SK-MEL-5 (cell line): ENCODE measurements around the gene PPP2R2D. TPM values are rescaled to one million over a fixed set of nuclear protein-coding genes. Genes with fewer than 3 reads are reported as not detected.

Experiments used
- DNase-seq: peaks from one replicate; pipeline ENCODE4 v3.0.0-alpha.2; 2016; ENCODE audit warnings: low read depth, low spot score
- in situ Hi-C: cut with HindIII; loops from 2 replicates; pipeline ENCODE4 v1.10.0; 2016; ENCODE audit warnings: low sequenced_read_pairs, high pct_unique_total_duplicates, low pct_unique_long_range_greater_than_20kb
- total RNA-seq: library from RNA; depleted of rRNA; stranded (reverse); fragments of >200 nt; shearing (Covaris generic); gene quantifications from 2 replicates; pipeline ENCODE4 v1.2.3, GENCODE V29; 2014

Gene PPP2R2D
- total RNA-seq, 1 experiment from 2014 or later, result 23.6 TPM

- DNase-seq, result no peak
- in situ Hi-C loops, result no loop called here
Observed at GRCh38 chr10:131931981-131932380, 31.2 kb downstream of the PPP2R2D start.

- DNase-seq, result no peak
- in situ Hi-C loops, result no loop called here
Observed at GRCh38 chr10:131933016-131933695, 32.3 kb downstream of the PPP2R2D start.

DNA sequence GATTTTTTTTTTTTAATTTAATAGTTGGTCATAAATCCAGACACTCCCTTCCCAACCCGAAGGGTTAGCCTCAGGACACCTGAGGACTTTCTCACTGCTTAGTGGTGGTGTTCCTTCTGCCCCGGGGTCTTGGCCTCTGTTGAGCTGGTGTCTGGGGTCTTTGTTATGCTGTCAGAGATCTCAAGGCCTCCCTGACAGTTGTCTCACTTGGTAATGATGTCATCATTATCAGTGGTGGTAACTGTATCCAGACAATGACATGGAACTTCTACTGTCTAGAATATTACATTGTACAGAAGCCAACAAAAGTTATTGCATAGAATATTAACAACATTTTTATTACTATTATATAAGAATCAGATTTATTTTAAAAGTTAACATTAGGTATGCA lies 32.9 kb downstream of the PPP2R2D start:
- DNase-seq, result no peak
- in situ Hi-C loops, result no loop called here

GRCh38 chr10:131934769-131935168 lies 34.0 kb downstream of the PPP2R2D start:
- in situ Hi-C loops, result no loop called here
- DNase-seq, result no peak

GRCh38 chr10:131935260-131935659 lies 34.5 kb downstream of the PPP2R2D start:
- in situ Hi-C loops, result no loop called here
- no peak for DNase-seq

GRCh38 chr10:131936294-131936693 lies 35.5 kb downstream of the PPP2R2D start:
- in situ Hi-C loops, result no loop called here
- no peak for DNase-seq

DNA sequence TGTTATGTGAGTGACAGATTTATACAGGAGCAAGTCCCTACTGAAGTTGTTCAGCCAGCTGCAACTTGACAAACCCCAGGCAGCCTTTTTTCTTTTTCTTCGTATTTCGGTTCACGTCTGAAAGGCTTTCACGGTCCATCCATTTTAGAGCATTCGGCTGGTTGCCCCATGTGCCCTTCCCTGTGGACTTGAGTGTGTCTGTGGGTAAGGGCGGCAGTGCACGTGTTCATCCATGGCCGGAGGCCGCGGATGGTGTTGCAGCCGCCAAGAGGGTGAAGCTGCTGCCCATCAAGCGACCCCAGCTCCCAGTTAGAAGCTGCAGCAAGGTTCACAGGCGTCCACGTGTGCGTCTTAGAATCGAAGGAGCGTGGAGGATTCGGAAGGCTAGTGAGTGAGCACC lies 35.9 kb downstream of the PPP2R2D start:
- in situ Hi-C loops, result no loop called here
- DNase-seq, result no peak

- no peak for DNase-seq
- in situ Hi-C loops, result no loop called here
Observed at GRCh38 chr10:131937836-131938235, 37.0 kb downstream of the PPP2R2D start.

GRCh38 chr10:131938681-131939080 lies 37.9 kb downstream of the PPP2R2D start:
- DNase-seq, result no peak
- in situ Hi-C loops, result no loop called here

DNA sequence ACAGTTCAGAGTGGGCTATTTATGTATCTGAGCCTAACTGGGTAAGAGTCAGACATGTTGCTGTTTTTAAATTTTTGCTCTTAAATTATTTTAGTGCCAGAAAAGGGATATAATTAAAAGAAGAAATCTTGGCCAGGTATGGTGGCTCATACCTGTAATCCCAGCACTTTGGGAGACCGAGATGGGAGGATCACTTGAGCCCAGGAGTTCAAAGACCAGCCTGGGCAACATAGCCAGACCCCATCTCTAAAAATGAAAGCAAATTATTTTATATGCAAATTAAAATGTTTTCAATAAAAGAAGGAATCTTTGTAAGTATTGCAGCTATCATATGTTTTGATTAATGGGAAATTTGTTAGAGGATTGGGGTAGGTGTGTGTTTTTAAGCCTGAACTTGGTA lies 41.6 kb downstream of the PPP2R2D start:
- DNase-seq, result no peak
- in situ Hi-C loops, result no loop called here

DNA sequence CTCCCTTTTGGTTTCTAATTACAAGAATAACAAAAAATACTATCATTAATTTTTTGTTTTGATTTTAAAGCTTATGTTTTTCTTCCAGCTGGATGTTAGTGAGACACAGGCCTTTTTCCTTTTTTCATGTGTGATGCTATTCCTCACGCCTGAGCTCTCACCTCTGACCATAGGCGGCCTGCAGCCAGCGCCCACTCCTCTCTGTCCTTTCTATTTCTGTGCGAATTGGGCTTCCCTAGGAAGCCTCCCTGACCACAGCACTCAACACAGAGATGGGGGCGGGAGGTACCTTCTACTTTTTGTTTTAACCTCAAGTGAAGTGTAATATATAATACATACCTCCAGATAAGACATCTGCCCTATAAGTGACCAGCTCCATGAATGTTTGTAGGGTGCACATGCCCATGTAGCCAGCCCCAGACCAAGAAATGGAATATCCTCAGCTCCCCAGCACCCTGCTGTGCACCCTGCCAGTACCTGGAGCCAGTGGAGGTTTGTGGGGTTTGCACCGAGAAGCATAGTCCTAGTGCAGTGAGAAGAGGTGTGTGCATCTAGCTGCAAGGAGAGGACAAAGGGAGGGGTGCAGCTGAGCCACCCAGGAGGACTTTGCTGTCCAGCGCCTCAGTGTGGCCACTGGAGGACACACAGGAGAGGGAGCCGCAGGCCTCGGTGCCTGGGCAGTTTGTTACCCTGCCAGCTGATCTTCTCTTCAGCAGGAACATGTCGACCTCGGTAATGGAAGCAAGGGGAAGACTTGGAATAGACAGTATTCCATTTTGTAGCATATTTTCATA lies 42.4 kb downstream of the PPP2R2D start:
- peak; percentile 55 for DNase-seq
- in situ Hi-C loops, result no loop called here

DNA sequence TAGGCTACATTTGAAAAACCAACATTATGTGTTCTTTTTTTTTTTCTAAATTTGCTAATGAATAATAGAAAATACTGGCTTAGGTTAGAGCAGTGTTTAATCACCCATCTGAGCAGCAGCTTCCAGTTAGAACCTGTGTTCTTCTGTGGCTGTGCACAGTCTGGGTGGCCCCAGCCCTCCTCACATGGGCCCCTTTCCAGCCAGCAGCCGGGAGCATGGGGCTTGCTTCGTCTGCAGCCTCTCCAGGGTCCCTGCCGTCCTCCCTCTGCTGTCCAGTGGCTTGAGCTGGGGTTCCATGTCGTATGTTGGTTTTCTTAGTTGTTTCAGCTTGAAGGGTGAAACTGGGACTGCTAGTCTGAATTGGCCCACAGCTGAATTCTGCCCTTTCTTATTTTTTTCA lies 43.6 kb downstream of the PPP2R2D start:
- in situ Hi-C loops, result no loop called here
- no peak for DNase-seq

DNA sequence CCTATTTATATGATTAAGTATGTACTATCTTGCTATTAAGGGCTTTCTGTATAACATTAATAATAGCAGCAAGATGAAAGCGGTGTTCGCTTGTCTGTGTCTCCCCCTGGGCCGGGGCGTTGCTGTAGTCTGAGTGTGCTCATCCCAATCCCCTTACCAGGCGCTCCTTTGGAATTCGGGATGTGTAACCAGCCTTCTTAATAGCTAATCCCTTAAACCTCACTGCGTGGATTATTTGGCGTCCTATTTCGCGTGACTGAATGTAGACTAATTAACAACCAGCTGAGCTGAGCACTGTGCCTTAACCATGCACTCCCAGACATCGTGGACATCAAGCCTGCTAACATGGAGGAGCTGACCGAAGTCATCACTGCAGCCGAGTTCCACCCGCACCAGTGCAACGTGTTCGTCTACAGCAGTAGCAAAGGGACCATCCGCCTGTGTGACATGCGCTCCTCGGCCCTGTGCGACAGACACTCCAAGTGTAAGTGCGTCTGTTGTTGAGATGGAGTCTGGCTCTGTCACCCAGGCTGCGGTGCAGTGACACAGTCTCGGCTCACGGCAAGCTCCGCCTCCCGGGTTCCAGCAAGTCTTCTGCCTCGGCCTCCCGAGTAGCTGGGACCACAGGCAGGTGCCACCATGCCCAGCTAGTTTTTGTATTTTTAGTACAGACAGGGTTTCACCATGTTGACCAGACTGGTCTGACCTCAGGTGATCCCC lies 44.3 kb downstream of the PPP2R2D start:
- DNase-seq, result no peak
- in situ Hi-C loops, result no loop called here

DNA sequence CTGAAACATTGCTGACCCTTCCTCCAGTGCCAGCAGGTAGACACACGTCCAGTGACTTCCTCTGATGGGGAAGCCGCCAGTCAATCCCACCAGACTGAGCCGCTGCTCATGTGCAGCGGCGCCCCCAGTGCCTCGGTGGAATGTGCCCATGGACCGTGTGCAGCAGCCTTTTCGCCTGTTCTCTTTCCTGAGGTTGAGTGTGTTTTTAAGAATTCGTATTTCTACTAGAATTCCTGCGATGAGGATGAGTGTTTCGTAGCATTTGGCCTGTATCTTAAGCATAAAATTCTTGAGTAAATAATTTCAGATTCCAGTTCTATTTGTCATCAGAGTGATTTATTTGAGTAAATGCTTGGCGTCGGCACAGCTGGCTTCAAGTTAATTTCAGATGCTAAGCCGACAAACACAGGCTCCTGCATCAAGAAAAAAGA lies 45.5 kb downstream of the PPP2R2D start:
- DNase-seq, result no peak
- in situ Hi-C loops, result no loop called here

DNA sequence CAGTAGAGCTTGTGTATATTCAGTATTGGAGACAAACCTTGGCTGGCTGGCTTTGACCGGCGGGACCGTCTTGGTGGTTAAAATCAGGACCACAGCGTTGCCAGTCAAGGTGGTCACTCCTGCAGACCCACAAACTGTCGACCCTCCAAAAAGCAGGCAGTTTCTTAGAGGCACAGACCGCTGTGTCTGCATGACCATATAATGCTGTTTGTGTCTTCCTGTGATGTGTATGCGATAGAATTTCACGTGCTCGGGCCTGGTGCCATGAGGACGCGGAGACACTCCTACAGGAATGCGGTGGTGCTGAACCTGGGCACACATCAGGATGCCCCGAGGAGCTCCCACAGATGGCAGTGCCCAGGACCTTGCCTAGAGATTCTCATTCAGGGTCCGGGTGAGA lies 46.1 kb downstream of the PPP2R2D start:
- DNase-seq, result no peak

DNA sequence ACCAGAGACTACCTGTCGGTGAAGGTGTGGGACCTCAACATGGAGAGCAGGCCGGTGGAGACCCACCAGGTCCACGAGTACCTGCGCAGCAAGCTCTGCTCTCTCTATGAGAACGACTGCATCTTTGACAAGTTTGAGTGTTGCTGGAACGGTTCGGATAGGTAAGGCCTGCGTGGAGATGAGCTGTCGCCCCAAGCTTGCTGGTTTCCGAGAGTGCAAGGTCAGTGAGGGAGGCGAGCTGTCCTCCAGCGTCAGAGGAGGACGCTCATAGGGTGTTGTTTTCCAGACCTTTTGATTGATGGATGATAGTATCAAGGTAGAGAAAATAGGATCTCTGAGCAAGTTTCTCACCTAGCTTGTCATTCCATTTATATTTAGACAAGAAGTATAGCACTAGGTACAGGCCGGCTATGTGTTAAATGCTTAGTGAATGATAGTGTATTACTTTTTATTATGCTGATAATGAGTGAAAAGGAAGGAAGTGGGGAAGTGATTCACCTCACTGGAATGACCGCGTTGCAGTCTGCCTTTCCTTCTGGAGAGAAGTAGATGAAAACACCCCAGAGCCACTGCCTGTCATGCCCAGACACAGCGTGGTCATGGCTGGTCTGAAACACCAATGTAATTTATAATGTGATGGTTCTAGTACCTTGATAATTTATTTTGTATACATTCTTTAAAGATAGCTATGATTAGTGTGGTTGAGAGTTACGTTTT lies 47.0 kb downstream of the PPP2R2D start:
- no peak for DNase-seq
- in situ Hi-C loops, result no loop called here

More for the DNA sequence above, 46.1 kb downstream of the PPP2R2D start:
- in situ Hi-C loops, result no loop called here

GRCh38 chr10:131948501-131948900 lies 47.7 kb downstream of the PPP2R2D start:
- no peak for DNase-seq
- in situ Hi-C loops, result no loop called here
